Body of pancreas (tissue), 4 donors: ENCODE measurements around the gene IBA57. TPM values are rescaled to one million over a fixed set of nuclear protein-coding genes. Genes with fewer than 3 reads are reported as not detected.
A peak's percentile ranks its signal among the peaks of the same experiment; 100 is the strongest.

Source experiments
- ATAC-seq: fragments of 150-250 bp; one replicate; pipeline ENCODE4 v1.9.1; 2016
- DNase-seq, 4 donors: peaks; one replicate each; pipeline ENCODE4 v3.0.0-alpha.2; 2019
- H3K27ac ChIP-seq, 4 donors: fragments of 200-600 bp; sonication (generic); 1 replicate in 3 of 4; 2 replicates in 1 of 4; pipeline versions ENCODE4 v1.5.1 to v1.6.1; 2016 to 2019; ENCODE audit warnings: mild to moderate bottlenecking in 1 of 4, mixed read lengths in 1 of 4, moderate library complexity in 1 of 4
- H3K27me3 ChIP-seq, 2 donors: fragments of 200-600 bp; sonication (generic); one replicate each; pipeline ENCODE4 v1.6.0; 2016; ENCODE audit warnings: mild to moderate bottlenecking in 1 of 2
- H3K36me3 ChIP-seq, 2 donors: fragments of 200-600 bp; sonication (generic); replicated peaks in 1 of 2; 2 replicates each; pipeline ENCODE4 v1.5.1; 2016; ENCODE audit warnings: low read depth in 2 of 2; ENCODE audit not compliant: insufficient read depth in 1 of 2
- H3K4me1 ChIP-seq: fragments of 200-600 bp; sonication (generic); one replicate; pipeline ENCODE4 v1.6.0; 2016
- H3K4me3 ChIP-seq, 2 donors: fragments of 200-600 bp; sonication (generic); 1 replicate in 1 of 2; 2 replicates in 1 of 2; pipeline ENCODE4 v1.5.1; 2016 to 2019
- H3K9me3 ChIP-seq, 3 donors: fragments of 200-600 bp; sonication (generic); 1 replicate in 2 of 3; 2 replicates in 1 of 3; pipeline ENCODE4 v1.5.1; 2016
- POLR2A ChIP-seq, 3 donors: fragments of 450-650 bp; IDR thresholded peaks; one replicate each; pipeline ENCODE4 v1.6.1; 2016; ENCODE audit warnings: antibody characterized with exemption in 3 of 3, mild to moderate bottlenecking in 2 of 3
- WGBS, 2 donors: methylation state at CpG; one replicate each; pipeline ENCODE4 v1.1.5; 2017; 5-methylcytosine and 5-hydroxymethylcytosine counted together
- intact Hi-C: fragments of 100-400 bp; cut with DNase I; formaldehyde crosslinking; loops from one replicate; pipeline ENCODE4 v1.15.1; 2023
- total RNA-seq, 2 donors: library from RNA; depleted of rRNA; stranded (reverse); fragments of >200 nt; gene quantifications; one replicate each; pipeline ENCODE4 v1.1.0, GENCODE V29; 2016
- TF ChIP-seq, protein P1 (sequence below), 7 experiments: fragments of 450-650 bp in 4 of 7; fragments of 200-600 bp in 3 of 7; sonication (generic) in 3 of 7; IDR thresholded peaks; one replicate each; pipeline ENCODE4 v1.5.1; 2016 to 2019; ENCODE audit warnings: antibody characterized with exemption in 7 of 7

IBA57 gene
- total RNA-seq, 2 donors from 2014 or later, result 4.7 to 13.5 TPM

DNA sequence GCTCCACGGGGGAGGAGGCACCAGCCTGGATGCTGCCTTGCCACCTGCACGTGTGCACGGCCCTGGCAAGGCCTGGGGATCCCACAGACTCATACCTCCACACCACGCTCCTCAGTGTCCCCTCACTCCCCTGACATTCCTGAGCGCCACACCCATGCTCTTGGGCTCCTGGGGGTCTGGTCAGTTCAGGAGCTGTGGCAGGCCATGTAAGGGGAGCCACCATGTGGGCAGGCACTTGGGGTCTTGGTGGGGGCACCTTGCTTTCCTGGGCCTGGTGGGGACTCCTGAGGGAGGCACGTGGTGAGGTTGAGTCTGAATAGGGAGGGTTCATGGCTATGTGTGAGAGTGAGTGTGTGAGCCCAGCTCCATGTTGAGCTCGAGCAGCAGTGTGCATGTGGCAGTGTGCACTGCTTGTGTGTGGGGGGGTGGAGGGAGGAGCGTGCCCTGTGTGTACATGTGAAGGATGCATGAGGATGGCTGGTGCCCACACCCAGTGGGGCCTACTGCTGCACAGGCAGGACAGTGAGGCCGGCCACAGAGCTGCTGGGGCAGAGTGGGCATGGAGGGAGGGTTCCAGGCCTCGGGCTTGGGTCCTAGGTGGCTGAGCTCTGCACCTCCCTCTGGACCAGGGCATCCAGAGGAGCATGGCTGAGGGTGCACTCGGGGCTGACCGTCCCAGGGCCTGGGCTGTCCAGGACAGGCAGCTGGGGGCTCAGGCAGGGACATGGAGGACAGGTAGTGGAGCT lies 14.3 kb upstream of the IBA57 start:
- WGBS, 2 donors, result 65 to 85% methylated on average over 5 to 11 of the region's 12 CpGs
- H3K36me3 ChIP-seq, result peaks cover 0 to 8% of the 10 kb centered on the region in 2 donors
- ATAC-seq, result no peak
- no peak overlapping the region for H3K4me3 ChIP-seq
- intact Hi-C loops, result no loop called here
- no peaks in the 10 kb centered on the region for H3K27me3 ChIP-seq
- H3K27ac ChIP-seq, result peak overlapping the region in 3 of 4 donors; percentile 39 to 71 (median 51)
- TF ChIP-seq, protein P1, sequence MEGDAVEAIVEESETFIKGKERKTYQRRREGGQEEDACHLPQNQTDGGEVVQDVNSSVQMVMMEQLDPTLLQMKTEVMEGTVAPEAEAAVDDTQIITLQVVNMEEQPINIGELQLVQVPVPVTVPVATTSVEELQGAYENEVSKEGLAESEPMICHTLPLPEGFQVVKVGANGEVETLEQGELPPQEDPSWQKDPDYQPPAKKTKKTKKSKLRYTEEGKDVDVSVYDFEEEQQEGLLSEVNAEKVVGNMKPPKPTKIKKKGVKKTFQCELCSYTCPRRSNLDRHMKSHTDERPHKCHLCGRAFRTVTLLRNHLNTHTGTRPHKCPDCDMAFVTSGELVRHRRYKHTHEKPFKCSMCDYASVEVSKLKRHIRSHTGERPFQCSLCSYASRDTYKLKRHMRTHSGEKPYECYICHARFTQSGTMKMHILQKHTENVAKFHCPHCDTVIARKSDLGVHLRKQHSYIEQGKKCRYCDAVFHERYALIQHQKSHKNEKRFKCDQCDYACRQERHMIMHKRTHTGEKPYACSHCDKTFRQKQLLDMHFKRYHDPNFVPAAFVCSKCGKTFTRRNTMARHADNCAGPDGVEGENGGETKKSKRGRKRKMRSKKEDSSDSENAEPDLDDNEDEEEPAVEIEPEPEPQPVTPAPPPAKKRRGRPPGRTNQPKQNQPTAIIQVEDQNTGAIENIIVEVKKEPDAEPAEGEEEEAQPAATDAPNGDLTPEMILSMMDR (IDR thresholded peaks at IDR 0.05), result no peak
- no peak for TF ChIP-seq POLR2A (IDR thresholded peaks at IDR 0.05)
- no peaks in the 10 kb centered on the region for H3K9me3 ChIP-seq
- DNase-seq, result no peak
- peaks cover 21% of the 10 kb centered on the region for H3K4me1 ChIP-seq

DNA sequence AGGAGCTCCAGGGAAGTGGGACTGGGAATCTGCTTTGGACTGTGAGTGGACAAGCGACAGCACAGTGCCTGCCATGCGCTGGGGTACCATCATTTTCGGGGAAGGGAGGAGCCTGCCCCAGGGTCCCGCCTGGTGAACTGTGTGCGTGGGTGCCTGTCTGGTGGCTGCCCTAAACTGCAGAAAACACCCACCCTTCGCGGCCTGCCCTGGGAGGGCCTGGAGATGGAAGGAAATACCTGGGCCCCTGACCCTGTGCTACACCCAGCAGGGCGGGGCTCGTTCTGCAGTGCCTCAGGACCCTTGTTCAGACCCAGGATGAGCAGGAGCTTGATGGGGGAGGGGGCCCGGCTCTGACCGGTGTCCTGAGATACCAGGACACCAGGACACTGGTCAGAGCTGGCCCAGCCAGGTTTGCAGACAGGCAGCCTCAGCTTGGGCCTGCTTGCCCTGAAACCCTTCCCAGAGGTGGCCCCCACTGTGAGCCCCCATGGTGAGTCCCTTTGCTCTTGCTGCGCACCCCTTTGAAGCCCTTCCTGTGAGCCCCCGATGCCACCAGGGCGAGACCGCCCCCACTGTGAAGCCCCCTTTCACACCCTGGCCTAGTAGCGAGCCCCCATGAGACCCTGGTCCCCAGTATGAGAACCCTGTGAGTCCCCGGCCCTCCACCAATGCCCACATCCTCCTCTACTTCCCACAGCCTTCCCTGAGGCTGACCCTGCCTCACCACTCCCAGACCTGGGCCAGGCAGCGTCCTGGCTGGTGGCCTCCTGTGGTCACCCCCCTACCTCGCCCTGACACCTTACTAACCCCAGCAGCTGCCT lies 13.3 kb upstream of the IBA57 start:
- WGBS, 2 donors, result 85 to 91% methylated on average over 6 to 17 of the region's 19 CpGs
- H3K4me1 ChIP-seq, result peaks cover 21% of the 10 kb centered on the region
- H3K9me3 ChIP-seq, result no peaks in the 10 kb centered on the region
- DNase-seq, result no peak
- H3K4me3 ChIP-seq, result no peak overlapping the region
- H3K36me3 ChIP-seq, result peaks cover 0 to 7% of the 10 kb centered on the region in 2 donors
- TF ChIP-seq, protein P1 (IDR thresholded peaks at IDR 0.05), result no peak
- no peak for TF ChIP-seq POLR2A (IDR thresholded peaks at IDR 0.05)
- intact Hi-C loops, result no loop called here
- H3K27ac ChIP-seq, result peak overlapping the region in 1 of 4 donors; percentile 71
- ATAC-seq, result no peak
- H3K27me3 ChIP-seq, result no peaks in the 10 kb centered on the region

DNA sequence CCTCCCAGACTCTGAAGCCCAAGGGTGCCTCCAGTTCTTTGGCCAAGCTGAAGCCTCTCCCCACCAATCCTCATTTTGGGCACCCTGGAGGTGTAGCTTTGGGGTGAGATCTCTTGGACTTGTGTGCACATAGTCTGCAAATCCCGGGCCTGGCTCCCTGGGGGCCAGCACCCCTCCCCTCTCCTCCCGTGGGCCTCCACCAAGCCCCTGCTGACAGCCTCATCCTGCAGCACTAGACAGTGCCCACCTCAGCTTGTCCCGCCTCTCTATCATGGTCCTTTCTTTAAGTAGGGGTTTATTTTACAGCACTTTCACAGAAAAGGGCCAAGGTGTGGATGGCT lies 12.7 kb upstream of the IBA57 start:
- no peaks in the 10 kb centered on the region for H3K27me3 ChIP-seq
- ATAC-seq, result no peak
- DNase-seq, result peak in 1 of 4 donors; percentile 7
- WGBS, 2 donors, result 80 to 93% methylated on average over 2 to 3 of the region's 3 CpGs
- intact Hi-C loops, result no loop called here
- no peaks in the 10 kb centered on the region for H3K9me3 ChIP-seq
- H3K36me3 ChIP-seq, result peaks cover 0 to 4% of the 10 kb centered on the region in 2 donors
- TF ChIP-seq, protein P1 (IDR thresholded peaks at IDR 0.05), result no peak
- TF ChIP-seq POLR2A (IDR thresholded peaks at IDR 0.05), result no peak
- H3K4me3 ChIP-seq, result no peak overlapping the region
- H3K4me1 ChIP-seq, result peaks cover 21% of the 10 kb centered on the region
- no peak overlapping the region for H3K27ac ChIP-seq

DNA sequence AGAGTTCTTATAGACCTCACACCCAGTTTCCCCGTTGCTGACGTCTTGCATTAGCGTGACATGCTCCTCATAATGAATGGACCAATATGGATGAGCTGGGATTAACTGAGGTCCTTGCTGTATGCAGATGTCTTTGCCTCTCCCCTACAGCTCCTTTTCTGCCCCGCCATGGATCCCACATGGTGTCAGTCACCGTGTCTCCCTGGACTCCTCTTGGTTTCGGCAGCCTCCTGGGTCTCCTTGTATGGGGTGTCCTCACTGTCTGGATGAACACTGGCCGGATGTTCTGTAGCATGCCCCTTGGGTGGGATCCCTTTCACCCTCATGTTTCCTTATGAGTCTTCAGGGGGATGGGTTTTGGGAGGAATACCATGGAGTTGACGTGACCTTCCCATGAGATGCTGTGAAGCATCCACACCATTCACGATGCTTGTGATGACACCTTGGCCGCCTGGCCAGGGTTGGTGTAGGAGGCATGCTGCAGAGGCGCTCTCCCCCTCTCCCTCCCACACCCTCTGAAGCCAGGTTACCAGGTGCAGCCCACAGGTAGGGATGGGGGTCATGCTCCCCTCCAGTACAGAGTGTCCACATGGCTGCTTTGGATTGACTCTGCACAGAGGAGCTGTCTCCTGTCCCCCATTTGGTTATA lies 11.5 kb upstream of the IBA57 start:
- TF ChIP-seq POLR2A (IDR thresholded peaks at IDR 0.05), result no peak
- TF ChIP-seq, protein P1 (IDR thresholded peaks at IDR 0.05), result no peak
- Histone ChIP-seq H3K27ac (no peak overlapping the region), H3K36me3 (no peaks in the 10 kb centered on the region), H3K4me1 (peaks cover 21% of the 10 kb centered on the region), H3K9me3 (no peaks in the 10 kb centered on the region), H3K27me3 (no peaks in the 10 kb centered on the region), H3K4me3 (no peak overlapping the region)
- intact Hi-C loops, result no loop called here
- no peak for ATAC-seq
- DNase-seq, result no peak
- WGBS, 2 donors, result 83 to 85% methylated on average over 9 to 11 of the region's 11 CpGs
